Astrocyte (in vitro differentiated cells and primary cell): Measurements from ENCODE around the gene ETV6. TPM values are rescaled to one million over a fixed set of nuclear protein-coding genes. Genes with fewer than 3 reads are reported as not detected.

ENCODE experiments used
- DNase-seq: peaks from one replicate; pipeline ENCODE4 v3.0.0-alpha.2; 2010; ENCODE audit warnings: low read depth
- FAIRE-seq: peaks from 2 replicates; lab custom pipeline; 2011; peaks lifted over from hg19 to GRCh38; lab: Jason Lieb, UNC
- H2AFZ ChIP-seq: 2 replicates; pipeline ENCODE4 v1.6.0; 2012; ENCODE audit warnings: low read depth, low read length, inconsistent platforms
- H3K27ac ChIP-seq: 2 replicates; pipeline ENCODE4 v1.5.1; 2011; ENCODE audit warnings: low read depth, low read length, inconsistent platforms
- H3K27me3 ChIP-seq: 2 replicates; pipeline ENCODE4 v1.6.0; 2011; ENCODE audit warnings: low read length, inconsistent platforms; ENCODE audit not compliant: insufficient read depth
- H3K36me3 ChIP-seq: 2 replicates; pipeline ENCODE4 v1.5.1; 2011; ENCODE audit warnings: low read length, inconsistent platforms; ENCODE audit not compliant: insufficient read depth
- H3K4me1 ChIP-seq: 2 replicates; pipeline ENCODE4 v1.5.1; 2011; ENCODE audit warnings: low read length, inconsistent platforms; ENCODE audit not compliant: insufficient read depth
- H3K4me2 ChIP-seq: 2 replicates; pipeline ENCODE4 v1.6.0; 2012; ENCODE audit warnings: low read length, inconsistent platforms
- H3K4me3 ChIP-seq: 2 replicates; pipeline ENCODE4 v1.5.1; 2011; ENCODE audit warnings: low read depth, mild to moderate bottlenecking, low read length, inconsistent platforms; ENCODE audit not compliant: insufficient read depth
- H3K79me2 ChIP-seq: 2 replicates; pipeline ENCODE4 v1.6.0; 2012; ENCODE audit warnings: mild to moderate bottlenecking, low read length, inconsistent platforms; ENCODE audit not compliant: insufficient read depth
- H3K9ac ChIP-seq: 2 replicates; pipeline ENCODE4 v1.6.0; 2012; ENCODE audit warnings: mild to moderate bottlenecking, low read length, inconsistent platforms
- H3K9me3 ChIP-seq: 2 replicates; pipeline ENCODE4 v1.5.1; 2012; ENCODE audit warnings: low read depth, mild to moderate bottlenecking, low read length, inconsistent platforms; ENCODE audit not compliant: insufficient read depth
- H4K20me1 ChIP-seq: 2 replicates; pipeline ENCODE4 v1.6.0; 2012; ENCODE audit warnings: low read length, inconsistent platforms; ENCODE audit not compliant: insufficient read depth
- H3K27ac Mint-ChIP-seq: one replicate; pipeline ENCODE4 v1.8.0; 2021; ENCODE audit warnings: mild to moderate bottlenecking, mixed read lengths; ENCODE audit not compliant: unreplicated experiment
- H3K27me3 Mint-ChIP-seq: one replicate; pipeline ENCODE4 v1.8.0; 2021; ENCODE audit warnings: low read depth, mixed read lengths; ENCODE audit not compliant: unreplicated experiment
- H3K36me3 Mint-ChIP-seq: one replicate; pipeline ENCODE4 v1.8.0; 2021; ENCODE audit warnings: low read depth, mixed read lengths; ENCODE audit not compliant: unreplicated experiment
- H3K4me1 Mint-ChIP-seq: one replicate; pipeline ENCODE4 v1.8.0; 2021; ENCODE audit warnings: low read depth, mixed read lengths; ENCODE audit not compliant: unreplicated experiment
- H3K4me3 Mint-ChIP-seq: one replicate; pipeline ENCODE4 v1.8.0; 2021; ENCODE audit warnings: mild to moderate bottlenecking, moderate library complexity, mixed read lengths; ENCODE audit not compliant: unreplicated experiment
- H3K9me3 Mint-ChIP-seq: one replicate; pipeline ENCODE4 v1.8.0; 2021; ENCODE audit warnings: mild to moderate bottlenecking, mixed read lengths; ENCODE audit not compliant: unreplicated experiment
- EZH2 ChIP-seq: IDR thresholded peaks from 2 replicates; pipeline ENCODE4 v1.6.1; 2012; ENCODE audit warnings: mild to moderate bottlenecking, low read length, inconsistent platforms; ENCODE audit not compliant: insufficient read depth
- total RNA-seq: library from RNA; stranded (reverse); gene quantifications from 2 replicates; pipeline ENCODE4 v1.2.1, GENCODE V29; 2021
- TF ChIP-seq, protein P1 (sequence below): IDR thresholded peaks from 2 replicates; pipeline ENCODE4 v1.5.1; 2011; ENCODE audit warnings: low read depth, mild to moderate bottlenecking, inconsistent platforms, low read length, moderate library complexity; ENCODE audit not compliant: insufficient read depth

ETV6 gene
- total RNA-seq, 1 donor from 2014 or later, result 41.2 TPM

- Histone ChIP-seq H4K20me1 (peaks cover 96% of the 10 kb centered on the region), H3K9ac (no peak overlapping the region), H3K4me2 (no peak overlapping the region), H3K4me3 (no peak overlapping the region), H3K27ac (no peak overlapping the region), H3K36me3 (no peaks in the 10 kb centered on the region), H3K27me3 (no peaks in the 10 kb centered on the region), H3K9me3 (no peaks in the 10 kb centered on the region), H2AFZ (no peak overlapping the region), H3K4me1 (peaks cover 2% of the 10 kb centered on the region), H3K79me2 (peaks cover 100% of the 10 kb centered on the region)
- TF ChIP-seq, protein P1, sequence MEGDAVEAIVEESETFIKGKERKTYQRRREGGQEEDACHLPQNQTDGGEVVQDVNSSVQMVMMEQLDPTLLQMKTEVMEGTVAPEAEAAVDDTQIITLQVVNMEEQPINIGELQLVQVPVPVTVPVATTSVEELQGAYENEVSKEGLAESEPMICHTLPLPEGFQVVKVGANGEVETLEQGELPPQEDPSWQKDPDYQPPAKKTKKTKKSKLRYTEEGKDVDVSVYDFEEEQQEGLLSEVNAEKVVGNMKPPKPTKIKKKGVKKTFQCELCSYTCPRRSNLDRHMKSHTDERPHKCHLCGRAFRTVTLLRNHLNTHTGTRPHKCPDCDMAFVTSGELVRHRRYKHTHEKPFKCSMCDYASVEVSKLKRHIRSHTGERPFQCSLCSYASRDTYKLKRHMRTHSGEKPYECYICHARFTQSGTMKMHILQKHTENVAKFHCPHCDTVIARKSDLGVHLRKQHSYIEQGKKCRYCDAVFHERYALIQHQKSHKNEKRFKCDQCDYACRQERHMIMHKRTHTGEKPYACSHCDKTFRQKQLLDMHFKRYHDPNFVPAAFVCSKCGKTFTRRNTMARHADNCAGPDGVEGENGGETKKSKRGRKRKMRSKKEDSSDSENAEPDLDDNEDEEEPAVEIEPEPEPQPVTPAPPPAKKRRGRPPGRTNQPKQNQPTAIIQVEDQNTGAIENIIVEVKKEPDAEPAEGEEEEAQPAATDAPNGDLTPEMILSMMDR, result no peak
- TF ChIP-seq EZH2, result no peak
- no peaks in the 10 kb centered on the region for H3K9me3 Mint-ChIP-seq
- DNase-seq, result no peak
- FAIRE-seq, result no peak
- peaks cover 2% of the 10 kb centered on the region for H3K36me3 Mint-ChIP-seq
- H3K4me1 Mint-ChIP-seq, result peaks cover 52% of the 10 kb centered on the region
- no peaks in the 10 kb centered on the region for H3K27me3 Mint-ChIP-seq
- no peak overlapping the region for H3K4me3 Mint-ChIP-seq
- H3K27ac Mint-ChIP-seq, result no peak overlapping the region
Observed at GRCh38 chr12:11674894-11675390, 25.5 kb downstream of the ETV6 start.

DNA sequence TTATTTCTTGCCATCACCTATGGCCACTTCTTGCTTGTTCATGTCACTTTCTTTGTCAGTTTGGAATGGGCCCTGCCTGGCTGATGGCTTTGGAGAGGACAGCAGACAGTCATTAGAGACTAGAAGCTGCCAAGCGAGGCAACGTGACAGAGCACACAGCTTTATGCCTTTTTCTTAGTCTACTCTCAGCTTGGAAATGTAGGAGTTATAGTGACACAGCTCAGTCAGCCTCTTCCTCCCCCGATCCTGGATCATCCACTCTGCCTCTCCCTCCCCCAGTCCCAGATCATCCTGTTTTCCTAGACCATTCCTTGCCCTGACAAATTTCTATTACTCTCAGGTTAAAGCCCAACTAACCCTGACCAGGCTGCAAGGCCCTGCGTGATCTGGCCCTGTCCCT lies 26.6 kb downstream of the ETV6 start:
- Histone ChIP-seq H3K9ac (no peak overlapping the region), H4K20me1 (peaks cover 98% of the 10 kb centered on the region), H3K9me3 (no peaks in the 10 kb centered on the region), H3K36me3 (no peaks in the 10 kb centered on the region), H3K27me3 (no peaks in the 10 kb centered on the region), H3K4me2 (no peak overlapping the region), H2AFZ (no peak overlapping the region), H3K79me2 (peaks cover 100% of the 10 kb centered on the region), H3K4me3 (no peak overlapping the region), H3K27ac (no peak overlapping the region), H3K4me1 (peaks cover 2% of the 10 kb centered on the region)
- Mint-ChIP-seq H3K27ac (peak overlapping the region; percentile 54), H3K36me3 (peaks cover 2% of the 10 kb centered on the region), H3K9me3 (no peaks in the 10 kb centered on the region), H3K4me3 (peak overlapping the region; percentile 46), H3K27me3 (no peaks in the 10 kb centered on the region), H3K4me1 (peaks cover 57% of the 10 kb centered on the region)
- no peak for DNase-seq
- TF ChIP-seq, protein P1, result no peak
- TF ChIP-seq EZH2, result no peak
- FAIRE-seq, result no peak

GRCh38 chr12:11677093-11677492 lies 27.6 kb downstream of the ETV6 start:
- DNase-seq (no peak), FAIRE-seq (no peak)
- Histone ChIP-seq H2AFZ (no peak overlapping the region), H3K4me3 (no peak overlapping the region), H4K20me1 (peaks cover 91% of the 10 kb centered on the region), H3K4me1 (peaks cover 2% of the 10 kb centered on the region), H3K27ac (no peak overlapping the region), H3K4me2 (no peak overlapping the region), H3K9me3 (no peaks in the 10 kb centered on the region), H3K36me3 (no peaks in the 10 kb centered on the region), H3K79me2 (peaks cover 96% of the 10 kb centered on the region), H3K27me3 (no peaks in the 10 kb centered on the region), H3K9ac (no peak overlapping the region)
- TF ChIP-seq EZH2, result no peak
- TF ChIP-seq, protein P1, result no peak
- H3K4me3 Mint-ChIP-seq, result no peak overlapping the region
- peaks cover 52% of the 10 kb centered on the region for H3K4me1 Mint-ChIP-seq
- peak overlapping the region; percentile 15 for H3K27ac Mint-ChIP-seq
- H3K27me3 Mint-ChIP-seq, result no peaks in the 10 kb centered on the region
- H3K36me3 Mint-ChIP-seq, result peaks cover 3% of the 10 kb centered on the region
- no peaks in the 10 kb centered on the region for H3K9me3 Mint-ChIP-seq
